ENCODE measurements around the gene PRKCE.
A peak's percentile ranks its signal among the peaks of the same experiment; 100 is the strongest.

Gene PRKCE

DNA sequence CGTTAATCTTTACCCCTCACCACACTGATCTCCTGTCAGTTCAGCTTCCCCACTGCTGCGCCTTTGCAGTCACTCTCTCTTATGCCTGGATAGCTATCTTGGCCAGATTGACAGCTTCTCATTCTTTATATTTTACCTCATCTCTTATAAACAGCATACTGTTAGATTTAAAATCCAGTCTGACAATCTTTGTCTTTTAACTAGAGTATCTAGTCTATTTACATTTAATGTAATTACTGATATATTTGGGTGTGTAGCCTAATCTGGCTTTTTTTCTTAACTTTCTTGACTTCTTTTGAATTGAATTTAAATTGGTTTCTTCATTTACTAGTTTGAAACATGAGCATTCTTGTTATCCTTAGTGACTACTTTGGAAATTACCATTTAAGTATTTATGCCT lies 225.1 kb downstream of the PRKCE start:
- Histone ChIP-seq H3K36me3 (ENCODE audit: control insufficient read depth in 2 of 2, insufficient read depth in 2 of 2, low read length in 2 of 2) (no peaks in the 10 kb centered on the region), H3K4me3 (ENCODE audit: low read length in 2 of 2) (no peak overlapping the region), H3K9me3 (ENCODE audit: control insufficient read depth in 2 of 2, low read length in 2 of 2) (no peaks in the 10 kb centered on the region), H3K4me1 (ENCODE audit: control insufficient read depth in 2 of 2, insufficient read depth in 2 of 2, low read length in 2 of 2) (peaks cover 0 to 3% of the 10 kb centered on the region in 2 donors), H3K9ac (ENCODE audit: low read depth in 1 of 2, low read length in 2 of 2) (no peak overlapping the region), H3K27me3 (ENCODE audit: control insufficient read depth in 2 of 2, insufficient read depth in 2 of 2, low read length in 2 of 2) (no peaks in the 10 kb centered on the region), H3K27ac (ENCODE audit: low read depth in 2 of 2, low read length in 2 of 2) (no peak overlapping the region)

DNA sequence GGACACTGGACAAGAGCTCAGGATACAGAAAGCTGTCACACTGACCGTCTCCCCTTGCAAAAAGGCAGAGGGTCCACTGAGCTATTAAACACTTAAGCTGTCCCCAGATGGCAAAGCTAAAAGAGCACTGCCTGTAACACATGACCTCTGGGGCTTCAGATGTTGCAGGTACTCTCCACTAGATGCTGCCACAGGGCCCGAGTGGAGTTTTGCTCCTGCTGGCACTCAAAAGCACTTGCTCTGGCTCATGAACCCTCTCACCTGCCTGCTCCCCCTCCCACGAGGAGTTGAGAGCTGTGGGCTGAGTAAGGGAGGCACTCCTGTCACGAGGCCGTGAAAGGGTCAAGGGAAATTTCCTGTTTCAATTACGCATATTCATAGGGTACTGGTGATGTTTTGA lies 227.9 kb downstream of the PRKCE start:
- Histone ChIP-seq H3K36me3 (ENCODE audit: control insufficient read depth in 2 of 2, insufficient read depth in 2 of 2, low read length in 2 of 2) (no peaks in the 10 kb centered on the region), H3K27ac (ENCODE audit: low read depth in 2 of 2, low read length in 2 of 2) (no peak overlapping the region), H3K4me1 (ENCODE audit: control insufficient read depth in 2 of 2, insufficient read depth in 2 of 2, low read length in 2 of 2) (peaks cover 4 to 5% of the 10 kb centered on the region in 2 donors), H3K9ac (ENCODE audit: low read depth in 1 of 2, low read length in 2 of 2) (no peak overlapping the region), H3K27me3 (ENCODE audit: control insufficient read depth in 2 of 2, insufficient read depth in 2 of 2, low read length in 2 of 2) (no peaks in the 10 kb centered on the region), H3K9me3 (ENCODE audit: control insufficient read depth in 2 of 2, low read length in 2 of 2) (no peaks in the 10 kb centered on the region), H3K4me3 (ENCODE audit: low read length in 2 of 2) (no peak overlapping the region)

DNA sequence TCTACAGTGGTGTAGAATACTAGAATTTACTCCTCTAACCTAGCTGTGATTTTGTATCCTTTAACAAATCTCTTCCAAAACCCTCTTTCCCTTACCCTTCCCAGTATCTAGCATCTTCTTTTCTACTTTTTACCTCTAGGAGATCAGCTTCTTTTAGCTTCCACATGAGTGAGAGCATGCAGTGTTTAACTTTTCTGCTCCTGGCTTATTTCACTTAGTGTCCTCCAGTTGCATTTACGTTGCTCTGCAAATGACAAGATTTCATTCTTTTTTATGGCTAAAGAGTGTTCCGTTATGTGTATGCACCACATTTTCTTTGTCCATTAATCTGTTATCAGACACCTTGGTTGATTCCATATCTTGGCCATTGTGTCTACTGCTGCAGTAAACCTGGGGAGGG lies 228.5 kb downstream of the PRKCE start:
- H3K27me3 ChIP-seq (ENCODE audit: control insufficient read depth in 2 of 2, insufficient read depth in 2 of 2, low read length in 2 of 2), result no peaks in the 10 kb centered on the region
- no peak overlapping the region for H3K4me3 ChIP-seq (ENCODE audit: low read length in 2 of 2)
- peaks cover 4 to 7% of the 10 kb centered on the region in 2 donors for H3K4me1 ChIP-seq (ENCODE audit: control insufficient read depth in 2 of 2, insufficient read depth in 2 of 2, low read length in 2 of 2)
- no peaks in the 10 kb centered on the region for H3K36me3 ChIP-seq (ENCODE audit: control insufficient read depth in 2 of 2, insufficient read depth in 2 of 2, low read length in 2 of 2)
- no peak overlapping the region for H3K27ac ChIP-seq (ENCODE audit: low read depth in 2 of 2, low read length in 2 of 2)
- no peak overlapping the region for H3K9ac ChIP-seq (ENCODE audit: low read depth in 1 of 2, low read length in 2 of 2)
- H3K9me3 ChIP-seq (ENCODE audit: control insufficient read depth in 2 of 2, low read length in 2 of 2), result no peaks in the 10 kb centered on the region

DNA sequence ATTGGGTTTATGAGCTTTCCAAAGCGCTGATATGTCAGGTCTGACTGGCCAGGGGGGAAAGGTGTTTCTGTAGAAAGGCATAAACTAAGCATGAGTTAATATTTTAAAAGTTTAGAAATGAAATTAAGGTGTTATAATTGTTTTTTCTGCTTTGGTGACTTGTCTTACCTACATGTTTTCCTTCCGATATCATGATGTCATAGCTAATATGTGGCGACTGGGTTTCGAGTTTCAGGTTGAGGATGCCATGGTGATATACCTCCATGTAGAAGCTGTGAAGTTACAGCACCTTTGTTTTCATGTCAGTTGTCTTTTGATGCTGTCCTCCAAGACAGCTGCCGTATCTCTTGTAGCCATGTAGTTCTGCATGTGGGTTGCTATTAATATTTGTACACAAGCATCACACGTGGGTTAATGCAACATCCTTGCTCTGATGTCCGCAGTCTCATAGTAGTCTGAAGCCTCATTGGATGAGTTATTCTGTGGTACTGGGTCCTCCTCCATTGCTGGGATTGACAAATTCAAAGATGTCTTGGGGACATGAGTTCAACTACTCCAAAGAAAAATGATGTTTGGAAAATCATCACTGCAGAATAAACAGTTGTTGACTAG lies 230.6 kb downstream of the PRKCE start:
- no peaks in the 10 kb centered on the region for H3K36me3 ChIP-seq (ENCODE audit: control insufficient read depth in 2 of 2, insufficient read depth in 2 of 2, low read length in 2 of 2)
- H3K4me1 ChIP-seq (ENCODE audit: control insufficient read depth in 2 of 2, insufficient read depth in 2 of 2, low read length in 2 of 2), result peaks cover 10 to 13% of the 10 kb centered on the region in 2 donors
- H3K27me3 ChIP-seq (ENCODE audit: control insufficient read depth in 2 of 2, insufficient read depth in 2 of 2, low read length in 2 of 2), result no peaks in the 10 kb centered on the region
- no peak overlapping the region for H3K4me3 ChIP-seq (ENCODE audit: low read length in 2 of 2)
- no peaks in the 10 kb centered on the region for H3K9me3 ChIP-seq (ENCODE audit: control insufficient read depth in 2 of 2, low read length in 2 of 2)
- no peak overlapping the region for H3K27ac ChIP-seq (ENCODE audit: low read depth in 2 of 2, low read length in 2 of 2)
- no peak overlapping the region for H3K9ac ChIP-seq (ENCODE audit: low read depth in 1 of 2, low read length in 2 of 2)

DNA sequence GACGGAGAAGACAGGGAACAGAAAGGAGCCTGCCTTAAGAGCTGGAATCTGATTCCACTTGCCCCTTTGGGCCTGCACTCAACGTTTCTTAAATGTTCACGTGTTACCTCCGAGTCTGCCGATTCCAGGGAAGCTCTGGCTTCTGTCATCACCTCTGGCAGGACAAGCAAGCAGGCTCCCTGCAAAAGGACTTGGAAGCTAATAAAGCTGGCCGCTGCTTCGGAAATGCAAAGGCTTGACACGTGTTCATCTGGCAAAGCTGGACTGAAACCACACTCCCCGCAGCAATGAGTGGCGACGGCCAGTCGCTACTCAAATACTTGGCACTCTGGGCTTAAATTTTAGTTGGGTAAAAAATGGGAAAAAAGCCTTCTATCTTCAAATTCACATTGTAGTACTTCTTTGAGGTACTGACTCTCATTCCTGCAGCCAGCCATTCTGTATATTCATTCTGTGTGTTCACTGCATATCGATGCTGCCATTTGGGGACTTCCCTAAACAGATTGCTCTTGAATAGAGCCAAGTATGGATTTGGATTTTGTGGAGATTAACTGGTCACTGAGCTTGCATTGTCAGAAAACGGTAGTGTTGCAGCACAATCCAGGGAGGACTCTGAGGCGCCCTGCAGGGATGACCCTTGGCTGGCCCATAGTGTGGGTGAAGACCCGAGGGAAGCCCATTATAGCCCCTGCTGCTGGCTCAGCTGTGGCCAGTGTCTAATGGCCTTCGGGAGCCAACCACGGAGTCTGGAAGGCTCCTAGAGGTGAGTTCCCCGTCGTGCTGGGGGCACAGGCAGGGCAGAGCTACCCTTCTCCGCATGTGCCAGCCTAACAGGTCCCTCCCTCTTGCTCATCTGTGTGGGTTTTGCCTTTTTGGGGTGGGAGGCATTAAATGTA lies 231.5 kb downstream of the PRKCE start:
- Histone ChIP-seq H3K9me3 (ENCODE audit: control insufficient read depth in 2 of 2, low read length in 2 of 2) (no peaks in the 10 kb centered on the region), H3K27ac (ENCODE audit: low read depth in 2 of 2, low read length in 2 of 2) (no peak overlapping the region), H3K36me3 (ENCODE audit: control insufficient read depth in 2 of 2, insufficient read depth in 2 of 2, low read length in 2 of 2) (no peaks in the 10 kb centered on the region), H3K9ac (ENCODE audit: low read depth in 1 of 2, low read length in 2 of 2) (no peak overlapping the region), H3K4me1 (ENCODE audit: control insufficient read depth in 2 of 2, insufficient read depth in 2 of 2, low read length in 2 of 2) (peaks cover 10 to 13% of the 10 kb centered on the region in 2 donors), H3K27me3 (ENCODE audit: control insufficient read depth in 2 of 2, insufficient read depth in 2 of 2, low read length in 2 of 2) (no peaks in the 10 kb centered on the region), H3K4me3 (ENCODE audit: low read length in 2 of 2) (no peak overlapping the region)

DNA sequence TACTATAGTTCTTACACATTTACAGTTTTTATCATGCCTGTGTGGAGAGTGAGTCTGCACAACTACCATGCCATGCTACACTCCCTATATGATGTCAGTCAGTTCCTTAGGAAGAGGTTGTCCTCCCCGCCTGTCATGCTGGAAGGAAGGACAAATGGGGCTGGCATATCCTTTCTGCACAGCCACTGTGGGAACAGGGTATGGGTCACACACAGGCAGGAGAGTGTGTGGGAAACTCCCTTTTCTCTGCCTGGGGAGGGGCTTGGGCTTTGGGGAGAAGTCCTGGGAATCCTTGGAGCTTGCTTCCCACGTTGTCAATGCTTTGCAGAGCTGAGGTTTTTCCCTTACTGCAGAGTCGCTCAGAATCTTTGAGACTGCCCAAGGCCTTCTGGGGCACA lies 232.1 kb downstream of the PRKCE start:
- Histone ChIP-seq H3K27ac (ENCODE audit: low read depth in 2 of 2, low read length in 2 of 2) (no peak overlapping the region), H3K4me3 (ENCODE audit: low read length in 2 of 2) (no peak overlapping the region), H3K36me3 (ENCODE audit: control insufficient read depth in 2 of 2, insufficient read depth in 2 of 2, low read length in 2 of 2) (no peaks in the 10 kb centered on the region), H3K4me1 (ENCODE audit: control insufficient read depth in 2 of 2, insufficient read depth in 2 of 2, low read length in 2 of 2) (peaks cover 10 to 13% of the 10 kb centered on the region in 2 donors), H3K27me3 (ENCODE audit: control insufficient read depth in 2 of 2, insufficient read depth in 2 of 2, low read length in 2 of 2) (no peaks in the 10 kb centered on the region), H3K9ac (ENCODE audit: low read depth in 1 of 2, low read length in 2 of 2) (no peak overlapping the region), H3K9me3 (ENCODE audit: control insufficient read depth in 2 of 2, low read length in 2 of 2) (no peaks in the 10 kb centered on the region)

DNA sequence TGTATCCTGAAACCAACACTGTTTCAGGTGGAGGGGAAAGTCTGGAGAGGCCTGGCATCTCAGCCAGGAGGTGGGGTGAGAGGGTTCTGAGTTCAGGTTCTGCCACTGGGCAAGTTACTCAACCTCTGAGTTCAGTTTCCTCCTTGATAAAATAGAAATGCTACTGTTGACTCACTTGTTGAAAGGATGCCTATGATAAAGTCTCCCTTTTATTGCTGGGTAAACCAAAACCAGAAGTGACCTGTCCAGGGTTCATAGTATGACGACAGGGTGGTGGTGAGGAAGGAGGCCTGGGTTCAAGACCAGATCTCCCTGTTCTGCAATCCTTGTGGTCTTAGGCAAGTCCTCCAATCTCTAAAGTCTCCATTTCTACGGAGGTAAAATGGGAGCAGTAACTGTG lies 232.7 kb downstream of the PRKCE start:
- Histone ChIP-seq H3K4me1 (ENCODE audit: control insufficient read depth in 2 of 2, insufficient read depth in 2 of 2, low read length in 2 of 2) (peaks cover 10 to 13% of the 10 kb centered on the region in 2 donors), H3K9ac (ENCODE audit: low read depth in 1 of 2, low read length in 2 of 2) (no peak overlapping the region), H3K27me3 (ENCODE audit: control insufficient read depth in 2 of 2, insufficient read depth in 2 of 2, low read length in 2 of 2) (no peaks in the 10 kb centered on the region), H3K36me3 (ENCODE audit: control insufficient read depth in 2 of 2, insufficient read depth in 2 of 2, low read length in 2 of 2) (no peaks in the 10 kb centered on the region), H3K27ac (ENCODE audit: low read depth in 2 of 2, low read length in 2 of 2) (no peak overlapping the region), H3K4me3 (ENCODE audit: low read length in 2 of 2) (no peak overlapping the region), H3K9me3 (ENCODE audit: control insufficient read depth in 2 of 2, low read length in 2 of 2) (no peaks in the 10 kb centered on the region)

DNA sequence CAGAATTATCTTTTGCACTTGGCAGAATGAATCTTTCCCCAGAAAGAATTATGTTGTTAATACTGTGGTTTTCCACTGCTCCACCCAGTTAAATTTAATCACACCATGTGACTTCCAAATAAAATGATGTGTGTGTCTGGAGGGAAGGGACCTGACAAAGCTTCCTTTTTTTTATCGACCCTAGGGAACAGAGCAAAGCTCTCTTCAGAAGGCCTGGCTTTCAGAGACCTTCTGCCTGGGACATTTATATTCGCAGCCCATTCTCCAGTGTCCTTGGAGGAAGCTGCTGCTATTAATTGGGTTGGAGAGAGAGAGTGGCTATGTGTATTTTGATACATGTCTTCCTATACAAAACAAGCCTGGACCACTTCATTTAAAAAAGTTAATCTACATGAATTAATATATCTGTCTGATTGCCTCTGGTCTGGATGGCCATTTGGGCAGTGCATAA lies 233.7 kb downstream of the PRKCE start:
- peaks cover 12 to 13% of the 10 kb centered on the region in 2 donors for H3K4me1 ChIP-seq (ENCODE audit: control insufficient read depth in 2 of 2, insufficient read depth in 2 of 2, low read length in 2 of 2)
- H3K27me3 ChIP-seq (ENCODE audit: control insufficient read depth in 2 of 2, insufficient read depth in 2 of 2, low read length in 2 of 2), result no peaks in the 10 kb centered on the region
- no peak overlapping the region for H3K9ac ChIP-seq (ENCODE audit: low read depth in 1 of 2, low read length in 2 of 2)
- no peak overlapping the region for H3K4me3 ChIP-seq (ENCODE audit: low read length in 2 of 2)
- H3K27ac ChIP-seq (ENCODE audit: low read depth in 2 of 2, low read length in 2 of 2), result peak overlapping the region in 1 of 2 donors; percentile 27
- H3K9me3 ChIP-seq (ENCODE audit: control insufficient read depth in 2 of 2, low read length in 2 of 2), result no peaks in the 10 kb centered on the region
- H3K36me3 ChIP-seq (ENCODE audit: control insufficient read depth in 2 of 2, insufficient read depth in 2 of 2, low read length in 2 of 2), result no peaks in the 10 kb centered on the region

DNA sequence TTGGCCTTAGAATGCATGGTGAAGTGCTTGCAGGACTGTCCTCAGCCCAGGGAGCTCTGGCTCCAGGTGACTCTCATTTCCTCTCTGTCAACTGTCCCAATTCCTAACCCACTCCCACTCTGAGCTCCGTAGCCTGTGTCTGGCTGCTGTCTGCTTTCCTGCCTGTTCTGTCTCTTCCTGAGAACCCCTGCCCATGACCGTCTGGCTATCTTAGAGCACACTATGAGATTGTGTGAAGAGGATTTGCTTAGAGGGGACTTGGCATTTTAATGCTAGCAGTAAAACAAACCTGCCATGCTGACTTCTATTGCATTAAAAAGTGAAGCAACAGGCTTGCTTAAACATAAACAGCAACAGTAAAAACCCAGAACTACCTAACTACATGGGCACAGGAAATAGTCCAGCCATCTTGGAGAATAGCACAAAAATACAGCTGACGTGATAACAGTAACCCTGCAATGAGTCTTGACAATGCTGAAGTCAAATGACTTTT lies 234.7 kb downstream of the PRKCE start:
- Histone ChIP-seq H3K4me3 (ENCODE audit: low read length in 2 of 2) (no peak overlapping the region), H3K9me3 (ENCODE audit: control insufficient read depth in 2 of 2, low read length in 2 of 2) (no peaks in the 10 kb centered on the region), H3K9ac (ENCODE audit: low read depth in 1 of 2, low read length in 2 of 2) (no peak overlapping the region), H3K27me3 (ENCODE audit: control insufficient read depth in 2 of 2, insufficient read depth in 2 of 2, low read length in 2 of 2) (no peaks in the 10 kb centered on the region), H3K36me3 (ENCODE audit: control insufficient read depth in 2 of 2, insufficient read depth in 2 of 2, low read length in 2 of 2) (no peaks in the 10 kb centered on the region), H3K4me1 (ENCODE audit: control insufficient read depth in 2 of 2, insufficient read depth in 2 of 2, low read length in 2 of 2) (peaks cover 12 to 13% of the 10 kb centered on the region in 2 donors), H3K27ac (ENCODE audit: low read depth in 2 of 2, low read length in 2 of 2) (peak overlapping the region in 1 of 2 donors; percentile 19)

DNA sequence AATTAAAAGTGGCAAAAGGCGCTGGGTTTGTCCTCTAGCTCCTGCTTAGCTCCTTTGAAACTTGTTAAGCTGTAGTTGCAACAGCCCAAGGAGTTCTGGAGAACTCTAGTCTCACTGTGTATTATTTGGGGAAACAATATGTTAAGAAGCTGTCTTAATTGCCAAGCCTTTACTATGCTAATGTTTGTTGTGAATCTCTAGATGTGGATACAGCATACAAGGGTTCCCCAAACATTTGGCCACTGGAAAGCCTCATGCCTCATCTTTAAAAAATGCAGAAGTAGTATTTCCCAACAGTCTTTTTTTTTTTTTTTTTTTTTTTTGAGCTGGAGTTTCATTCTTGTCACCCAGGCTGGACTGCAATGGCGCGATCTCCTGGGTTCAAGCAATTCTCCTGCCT lies 236.7 kb downstream of the PRKCE start:
- no peaks in the 10 kb centered on the region for H3K9me3 ChIP-seq (ENCODE audit: control insufficient read depth in 2 of 2, low read length in 2 of 2)
- H3K27me3 ChIP-seq (ENCODE audit: control insufficient read depth in 2 of 2, insufficient read depth in 2 of 2, low read length in 2 of 2), result no peaks in the 10 kb centered on the region
- no peak overlapping the region for H3K4me3 ChIP-seq (ENCODE audit: low read length in 2 of 2)
- H3K36me3 ChIP-seq (ENCODE audit: control insufficient read depth in 2 of 2, insufficient read depth in 2 of 2, low read length in 2 of 2), result no peaks in the 10 kb centered on the region
- no peak overlapping the region for H3K9ac ChIP-seq (ENCODE audit: low read depth in 1 of 2, low read length in 2 of 2)
- no peak overlapping the region for H3K27ac ChIP-seq (ENCODE audit: low read depth in 2 of 2, low read length in 2 of 2)
- H3K4me1 ChIP-seq (ENCODE audit: control insufficient read depth in 2 of 2, insufficient read depth in 2 of 2, low read length in 2 of 2), result peaks cover 12 to 13% of the 10 kb centered on the region in 2 donors
